Stimulated activated CD8-positive, alpha-beta memory T cell treated with anti-CD3 and anti-CD28 coated beads, Interleukin-7, amount 100 ng/mL, for 48 hours (primary cell): ENCODE data around the gene KNDC1.
"Not testable (repeated sequence)": the region's sequence is repeated elsewhere in the genome, so short reads cannot be mapped to it uniquely, and the experiment has no call there.

Source experiments
- DNase-seq, 2 donors: peaks; one replicate each; pipeline ENCODE4 v3.0.0-alpha.2; 2020; ENCODE audit warnings: low read depth in 1 of 2; ENCODE audit errors: extremely low read depth in 1 of 2

Gene KNDC1

GRCh38 chr10:133159950-133160825, at the start of gene KNDC1:
TSS of gene KNDC1 (plus strand) at chr10:133160219. CDS start at chr10:133160468, 249 bp downstream.
- no peak for DNase-seq

GRCh38 chr10:133110609-133111275, 49.3 kb upstream of the KNDC1 start:
- DNase-seq = no peak

- DNase-seq = not testable (repeated sequence)
These were observed 48.4 kb upstream of the KNDC1 start for GRCh38 chr10:133111640-133112039.

GRCh38 chr10:133113146-133113830, 46.7 kb upstream of the KNDC1 start:
- DNase-seq = no peak

- DNase-seq = no peak
These were observed 46.2 kb upstream of the KNDC1 start for GRCh38 chr10:133113847-133114246.

GRCh38 chr10:133114251-133114650, 45.8 kb upstream of the KNDC1 start:
- DNase-seq = no peak

- no peak for DNase-seq
These were observed 45.1 kb upstream of the KNDC1 start for GRCh38 chr10:133114726-133115452.

- DNase-seq = no peak
These were observed 44.6 kb upstream of the KNDC1 start for GRCh38 chr10:133115453-133115842.

- DNase-seq = no peak
These were observed 44.0 kb upstream of the KNDC1 start for GRCh38 chr10:133115976-133116375.

- DNase-seq = no peak
These were observed 43.6 kb upstream of the KNDC1 start for GRCh38 chr10:133116455-133116854.

- DNase-seq = no peak
These were observed 42.9 kb upstream of the KNDC1 start for GRCh38 chr10:133117036-133117687.

- DNase-seq = no peak
These were observed 42.3 kb upstream of the KNDC1 start for GRCh38 chr10:133117688-133118071.

- DNase-seq = no peak
These were observed 38.5 kb upstream of the KNDC1 start for GRCh38 chr10:133121479-133121878.

GRCh38 chr10:133122171-133122935, 37.7 kb upstream of the KNDC1 start:
- DNase-seq = no peak

GRCh38 chr10:133123050-133123745, 36.8 kb upstream of the KNDC1 start:
- peak in 1 of 2 donors; percentile 10 for DNase-seq

GRCh38 chr10:133123746-133124356, 36.2 kb upstream of the KNDC1 start:
- DNase-seq = no peak

GRCh38 chr10:133124357-133125211, 35.4 kb upstream of the KNDC1 start:
- no peak for DNase-seq

- DNase-seq = no peak
These were observed 34.1 kb upstream of the KNDC1 start for GRCh38 chr10:133125901-133126300.
